Measurements from ENCODE around the gene APLP1. TPM values are rescaled to one million over a fixed set of nuclear protein-coding genes. Genes with fewer than 3 reads are reported as not detected.

Gene APLP1
- total and polyA plus RNA-seq, 2 donors (not counting 3 experiments of a cell fraction or from before 2014, with no cell fraction given), result 6.2 to 13.0 TPM

DNA sequence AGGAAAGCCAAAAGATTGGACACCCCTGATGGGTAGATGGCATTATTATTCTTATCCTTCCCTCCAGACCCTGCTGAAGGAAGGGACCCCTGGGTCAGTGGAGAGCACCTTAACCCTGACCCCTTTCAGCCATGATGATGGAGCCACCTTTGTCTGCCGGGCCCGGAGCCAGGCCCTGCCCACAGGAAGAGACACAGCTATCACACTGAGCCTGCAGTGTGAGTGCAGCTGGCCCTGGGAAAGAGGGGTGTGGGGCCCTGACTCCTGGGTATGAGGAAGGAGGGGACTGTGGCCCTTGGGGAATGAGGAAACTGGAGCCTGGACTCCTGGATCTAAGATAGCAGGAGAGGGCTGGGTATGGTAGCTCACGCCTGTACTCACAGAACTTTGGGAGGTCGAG, 9.0 kb upstream of the APLP1 start:
- BruUV-seq (replicated peaks), result no TSS peak
- H4K20me1 ChIP-seq (replicated peaks; ENCODE audit: control insufficient read depth, extremely low read depth, insufficient read depth, low read length), result no peaks in the 10 kb centered on the region
- no peak overlapping the region for H3K4me2 ChIP-seq (ENCODE audit: insufficient read depth, low read length)
- dilution Hi-C loops (cut with MboI; ENCODE audit: extremely low pct_ligation_motif_present, low sequenced_read_pairs), result no loop called here
- intact Hi-C loops (cut with micrococcal nuclease), result no loop called here
- no peaks in the 10 kb centered on the region for H3K36me3 ChIP-seq (ENCODE audit: control insufficient read depth in 2 of 2, extremely low read depth in 1 of 2, insufficient read depth in 2 of 2, low read length in 2 of 2)
- no peaks in the 10 kb centered on the region for H3K4me1 ChIP-seq (ENCODE audit: control insufficient read depth, extremely low read depth, insufficient read depth, low read length)
- H2AFZ ChIP-seq (ENCODE audit: low read depth, low read length), result no peak overlapping the region
- H3K9me3 ChIP-seq (replicated peaks; ENCODE audit: control insufficient read depth, insufficient read depth, low read length), result no peaks in the 10 kb centered on the region
- H3K79me2 ChIP-seq (ENCODE audit: control insufficient read depth, insufficient read depth, low read length), result no peaks in the 10 kb centered on the region
- ChIA-PET POLR2A (no interaction called here), CTCF (interaction anchor here (0.6 kb wide), 1 partner anchor 42 kb away, joined by 4 read pairs; no protein-coding TSS in a partner anchor)
- TF ChIP-seq, protein P1, sequence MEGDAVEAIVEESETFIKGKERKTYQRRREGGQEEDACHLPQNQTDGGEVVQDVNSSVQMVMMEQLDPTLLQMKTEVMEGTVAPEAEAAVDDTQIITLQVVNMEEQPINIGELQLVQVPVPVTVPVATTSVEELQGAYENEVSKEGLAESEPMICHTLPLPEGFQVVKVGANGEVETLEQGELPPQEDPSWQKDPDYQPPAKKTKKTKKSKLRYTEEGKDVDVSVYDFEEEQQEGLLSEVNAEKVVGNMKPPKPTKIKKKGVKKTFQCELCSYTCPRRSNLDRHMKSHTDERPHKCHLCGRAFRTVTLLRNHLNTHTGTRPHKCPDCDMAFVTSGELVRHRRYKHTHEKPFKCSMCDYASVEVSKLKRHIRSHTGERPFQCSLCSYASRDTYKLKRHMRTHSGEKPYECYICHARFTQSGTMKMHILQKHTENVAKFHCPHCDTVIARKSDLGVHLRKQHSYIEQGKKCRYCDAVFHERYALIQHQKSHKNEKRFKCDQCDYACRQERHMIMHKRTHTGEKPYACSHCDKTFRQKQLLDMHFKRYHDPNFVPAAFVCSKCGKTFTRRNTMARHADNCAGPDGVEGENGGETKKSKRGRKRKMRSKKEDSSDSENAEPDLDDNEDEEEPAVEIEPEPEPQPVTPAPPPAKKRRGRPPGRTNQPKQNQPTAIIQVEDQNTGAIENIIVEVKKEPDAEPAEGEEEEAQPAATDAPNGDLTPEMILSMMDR (IDR thresholded peaks at IDR 0.05; ENCODE audit: extremely low read depth in 1 of 2, insufficient read depth in 1 of 2, low read depth in 1 of 2, low read length in 2 of 2), result no peak
- TF ChIP-seq MYC (IDR thresholded peaks at IDR 0.05; ENCODE audit: low read depth, low read length) (no peak), GATA2 (IDR thresholded peaks at IDR 0.05; ENCODE audit: insufficient read depth, insufficient read length, low read depth, low read length) (no peak), JUN (IDR thresholded peaks at IDR 0.05; ENCODE audit: borderline replicate concordance, insufficient read depth, insufficient read length, low read depth) (no peak), FOS (IDR thresholded peaks at IDR 0.05; ENCODE audit: borderline replicate concordance, insufficient read depth, low read length) (no peak), EZH2 (IDR thresholded peaks at IDR 0.05; ENCODE audit: borderline replicate concordance, low read depth, low read length, severe bottlenecking) (no peak), POLR2AphosphoS5 (IDR thresholded peaks at IDR 0.05; ENCODE audit: insufficient read depth, low read depth, low read length) (no peak), POLR2A (IDR thresholded peaks at IDR 0.05; ENCODE audit: low read depth, low read length) (no peak)
- TF ChIP-seq, protein P2, sequence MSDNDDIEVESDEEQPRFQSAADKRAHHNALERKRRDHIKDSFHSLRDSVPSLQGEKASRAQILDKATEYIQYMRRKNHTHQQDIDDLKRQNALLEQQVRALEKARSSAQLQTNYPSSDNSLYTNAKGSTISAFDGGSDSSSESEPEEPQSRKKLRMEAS (IDR thresholded peaks at IDR 0.05; ENCODE audit: insufficient read depth, insufficient read length), result no peak
- DNase-seq (ENCODE audit: low read depth, low spot score) (no peak), FAIRE-seq (no peak)
- H3K4me3 ChIP-seq (replicated peaks in 1 of 3; ENCODE audit: insufficient read depth in 1 of 3, low read depth in 1 of 3, low read length in 3 of 3), result no peak overlapping the region
- H3K27me3 ChIP-seq (ENCODE audit: control insufficient read depth in 2 of 2, insufficient read depth in 2 of 2, low read length in 2 of 2), result peaks cover 37 to 58% of the 10 kb centered on the region in 2 experiments
- no peaks in the 10 kb centered on the region for H3K9me1 ChIP-seq (replicated peaks; ENCODE audit: control insufficient read depth, extremely low read depth, insufficient read depth, low read length)
- H3K9ac ChIP-seq (replicated peaks; ENCODE audit: extremely low read depth, insufficient read depth, low read length), result no peak overlapping the region
- H3K27ac ChIP-seq (ENCODE audit: insufficient read depth, low read depth, low read length), result no peak overlapping the region
